KG1 (cell line): ENCODE data around the gene C12orf43.
A peak's percentile ranks its signal among the peaks of the same experiment; 100 is the strongest.
"Not testable (repeated sequence)": the region's sequence is repeated elsewhere in the genome, so short reads cannot be mapped to it uniquely, and the experiment has no call there.

ENCODE experiments used
- DNase-seq: peaks from one replicate; lab custom pipeline; 2025; lab: John Stamatoyannopoulos, UW

Gene C12orf43

DNA sequence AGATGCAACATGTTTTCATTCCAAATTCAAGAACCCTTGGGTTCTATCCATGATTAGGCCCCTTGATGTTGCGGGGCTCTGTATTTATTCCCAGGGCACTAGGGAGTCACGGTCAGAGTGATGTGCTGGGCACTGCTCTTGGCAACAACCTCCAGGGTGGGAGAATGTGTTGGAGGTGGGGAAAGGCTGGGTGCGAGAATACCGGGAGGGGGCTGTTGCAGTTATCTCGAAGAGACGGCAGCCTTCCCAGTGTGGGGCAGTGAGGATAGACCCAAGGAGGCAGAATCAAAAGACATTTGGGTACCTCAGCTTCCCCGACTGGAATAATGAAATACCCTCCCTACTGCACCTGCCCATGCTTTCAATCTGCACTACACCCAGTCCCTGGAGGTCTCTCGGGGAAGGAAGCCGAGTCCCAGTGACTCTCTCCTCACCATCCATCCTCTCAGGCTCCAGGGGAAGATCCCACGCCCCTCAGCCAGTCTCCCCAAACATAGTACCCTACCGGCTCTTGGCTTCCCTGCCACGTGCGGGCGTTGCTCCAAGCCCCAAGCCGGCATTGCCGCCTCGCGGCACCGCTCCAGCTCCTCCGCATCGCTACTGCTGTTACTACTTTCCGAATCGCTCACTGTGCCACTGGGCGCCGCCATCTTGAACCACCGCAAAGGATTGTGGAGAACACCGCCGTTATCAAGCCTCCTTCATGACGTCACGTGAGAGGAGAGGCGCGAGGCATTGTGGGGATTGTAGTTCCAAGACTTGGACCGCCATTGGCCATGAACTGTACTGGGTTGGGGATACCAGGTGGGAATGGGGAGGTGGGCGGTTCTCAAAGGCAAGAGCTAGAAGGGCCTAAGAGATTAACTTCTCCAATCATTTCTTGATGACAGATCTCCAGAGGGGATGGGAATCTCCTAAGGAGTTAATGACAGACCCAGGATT, at the start of gene C12orf43:
TSS of gene C12orf43 (minus strand) at position 663 of the 942 bp plus-strand sequence. CDS start at position 650, 13 bp downstream.
- peak; percentile 95 for DNase-seq

DNA sequence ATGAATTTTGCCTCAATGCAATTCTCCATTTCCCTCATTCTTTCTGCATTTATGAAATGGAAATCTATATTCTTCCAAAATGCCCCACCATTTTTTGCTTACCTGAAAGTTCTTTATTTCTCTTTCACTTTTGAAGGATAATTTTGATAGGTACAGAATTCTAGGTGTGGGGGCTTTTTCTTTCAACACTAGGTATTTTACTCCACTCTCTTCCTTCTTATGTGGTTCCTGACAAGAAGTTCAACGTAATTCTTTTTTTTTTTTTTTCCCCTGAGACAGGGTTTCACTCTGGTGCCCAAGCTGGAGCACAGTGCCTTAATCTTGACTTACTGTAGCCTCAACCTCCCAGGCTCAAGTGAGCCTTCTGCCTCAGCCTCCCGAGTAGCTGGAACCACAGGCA, 49.1 kb upstream of the C12orf43 start:
- no peak for DNase-seq

- DNase-seq, result not testable (repeated sequence)
Measured at GRCh38 chr12:121064586-121064985, 48.3 kb upstream of the C12orf43 start.

DNA sequence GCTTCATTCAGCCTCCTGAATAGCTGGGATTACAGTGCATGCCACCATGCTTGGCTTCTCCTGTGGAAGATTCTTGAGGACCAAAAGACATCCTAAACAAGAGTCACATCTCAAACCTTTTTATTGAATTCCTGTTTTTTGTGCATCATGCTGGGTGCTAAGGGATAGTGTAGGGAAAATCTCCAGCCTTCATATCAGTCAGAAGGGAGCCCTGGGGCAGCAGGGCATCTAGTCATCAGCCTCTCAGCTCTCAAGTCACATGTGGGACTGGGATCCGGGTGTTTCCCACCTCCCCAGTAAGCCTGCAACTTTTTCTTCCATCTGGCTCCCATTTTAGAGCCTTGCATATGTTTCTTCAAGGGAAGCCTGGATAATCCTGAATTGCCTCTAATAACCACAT, 47.8 kb upstream of the C12orf43 start:
- no peak for DNase-seq

- DNase-seq, result no peak
Measured at GRCh38 chr12:121062391-121063045, 46.2 kb upstream of the C12orf43 start.

GRCh38 chr12:121061831-121062230, 45.5 kb upstream of the C12orf43 start:
- DNase-seq, result no peak

GRCh38 chr12:121060149-121061001, 44.1 kb upstream of the C12orf43 start:
- DNase-seq, result peak; percentile 60

GRCh38 chr12:121059031-121059898, 43.0 kb upstream of the C12orf43 start:
- DNase-seq, result no peak

DNA sequence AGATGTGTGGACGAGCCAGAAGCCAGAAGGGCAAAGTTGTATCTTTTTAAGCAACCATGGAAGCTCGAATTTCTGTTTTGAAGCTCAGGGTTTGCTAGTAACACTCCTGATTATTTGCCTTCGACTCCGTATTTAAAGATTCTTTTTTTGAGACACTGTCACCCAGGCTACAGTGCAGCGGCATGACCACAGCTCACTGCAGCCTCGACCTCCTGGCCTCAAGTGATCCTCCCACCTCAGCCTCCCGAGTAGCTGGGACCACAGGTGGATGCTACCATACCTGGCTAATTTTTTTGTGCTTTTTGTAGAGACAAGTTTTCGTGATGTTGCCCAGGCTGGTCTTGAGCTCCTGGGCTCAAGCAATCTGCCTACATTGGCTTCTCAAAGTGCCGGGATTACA, 41.5 kb upstream of the C12orf43 start:
- DNase-seq, result no peak

DNA sequence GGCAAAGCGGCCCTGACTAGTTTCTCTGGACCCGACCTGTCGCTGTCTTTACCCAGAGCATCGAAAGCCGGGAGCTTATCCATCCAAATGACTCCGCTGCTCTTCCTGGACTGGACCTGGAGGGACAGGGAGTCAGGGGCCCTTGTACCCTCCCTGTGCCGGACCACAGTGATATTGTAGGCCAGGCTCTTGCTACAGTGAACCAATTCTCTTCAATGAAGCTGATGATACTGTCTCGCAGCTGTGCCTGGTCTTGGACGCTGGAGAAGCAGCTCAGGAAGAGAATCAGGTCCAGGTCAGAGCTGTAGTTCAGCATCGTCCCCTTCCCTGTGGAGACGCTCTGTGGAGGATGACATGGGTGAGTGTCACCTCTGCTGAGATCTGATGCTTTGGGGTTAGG, 37.4 kb upstream of the C12orf43 start:
- no peak for DNase-seq

- no peak for DNase-seq
Measured at GRCh38 chr12:121050725-121051124, 34.4 kb upstream of the C12orf43 start.

DNA sequence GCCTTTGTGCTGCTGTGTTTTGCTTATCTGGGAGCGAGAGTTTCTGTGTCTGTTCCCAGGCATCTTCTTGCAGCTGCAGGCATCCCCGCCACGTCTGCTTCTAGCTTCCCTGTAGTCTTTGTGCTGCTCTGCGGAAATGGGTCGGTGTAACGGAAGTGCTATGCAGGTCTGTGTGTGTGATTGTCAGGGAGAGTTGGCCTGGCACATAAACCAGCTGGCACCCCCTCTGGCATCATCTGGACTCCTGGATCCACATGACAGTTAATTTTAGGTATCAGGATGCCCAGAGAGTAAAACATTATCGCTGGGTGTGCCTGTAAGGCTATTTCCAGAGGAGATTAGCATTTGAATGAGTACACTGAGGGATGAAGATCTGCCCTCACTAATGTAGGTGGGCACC, 32.2 kb upstream of the C12orf43 start:
- no peak for DNase-seq

- DNase-seq, result not testable (repeated sequence)
Measured at GRCh38 chr12:121047400-121047799, 31.1 kb upstream of the C12orf43 start.

DNA sequence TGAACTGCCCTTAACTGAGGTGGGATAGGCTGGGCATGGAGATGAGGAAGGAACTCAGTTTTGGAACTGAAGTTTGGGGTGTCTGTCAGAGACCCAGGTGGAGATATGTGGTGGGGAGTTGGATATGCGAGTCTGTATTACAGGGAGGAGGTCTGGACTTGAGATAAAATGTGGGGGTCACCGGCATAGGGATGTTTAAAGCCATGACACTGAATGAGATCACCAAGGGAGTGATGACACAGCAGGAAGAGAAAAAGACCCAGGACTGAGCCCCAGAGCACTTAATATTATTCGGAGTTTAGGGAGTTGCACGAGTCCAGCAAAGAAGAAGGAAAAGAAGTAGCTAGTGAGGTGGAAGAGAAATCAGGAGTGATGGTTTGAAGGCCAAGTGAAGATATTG, 26.8 kb upstream of the C12orf43 start:
- DNase-seq, result no peak

DNA sequence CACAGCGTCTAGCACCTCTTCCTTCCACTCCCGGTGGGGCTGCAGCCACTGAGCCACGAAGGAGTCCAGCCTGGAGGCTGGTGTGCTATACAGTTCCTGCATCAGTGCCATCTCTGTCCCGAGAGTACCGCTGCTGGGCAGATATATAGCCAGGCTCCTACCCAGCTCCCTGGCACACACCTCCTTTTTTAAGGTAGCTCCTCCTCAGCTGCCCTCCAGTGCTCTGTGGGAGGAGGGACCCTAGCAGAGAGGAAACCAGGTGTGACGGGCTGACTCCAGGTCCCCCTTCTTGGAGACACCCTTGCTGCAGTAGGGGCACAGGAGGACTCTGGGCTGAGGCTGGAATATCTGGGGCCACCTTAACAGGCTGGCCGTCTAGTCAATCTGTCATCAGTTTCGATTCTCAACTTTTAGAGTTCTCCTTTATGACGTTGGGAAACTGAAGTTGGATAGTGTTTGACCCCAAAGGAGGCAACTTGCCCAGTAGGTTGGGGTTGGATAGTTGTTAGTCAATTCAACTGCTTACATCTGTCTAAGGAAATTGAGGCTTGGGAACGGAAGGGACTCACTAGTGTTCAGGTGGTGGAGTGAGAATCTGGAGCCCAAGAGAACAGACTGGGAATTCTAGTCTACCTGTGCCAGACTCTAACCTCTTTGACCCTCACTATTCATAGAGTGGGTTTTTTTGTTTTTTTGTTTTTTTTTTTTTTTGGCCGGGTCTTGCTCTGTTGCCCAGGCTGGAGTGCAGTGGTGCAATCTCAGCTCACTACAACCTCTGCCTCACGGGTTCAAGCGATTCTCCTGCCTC, 22.8 kb upstream of the C12orf43 start, which contains the start of gene OASL:
TSS of gene OASL (minus strand) at position 386 of the 808 bp plus-strand sequence. CDS start at position 111, 275 bp downstream.
- no peak for DNase-seq

DNA sequence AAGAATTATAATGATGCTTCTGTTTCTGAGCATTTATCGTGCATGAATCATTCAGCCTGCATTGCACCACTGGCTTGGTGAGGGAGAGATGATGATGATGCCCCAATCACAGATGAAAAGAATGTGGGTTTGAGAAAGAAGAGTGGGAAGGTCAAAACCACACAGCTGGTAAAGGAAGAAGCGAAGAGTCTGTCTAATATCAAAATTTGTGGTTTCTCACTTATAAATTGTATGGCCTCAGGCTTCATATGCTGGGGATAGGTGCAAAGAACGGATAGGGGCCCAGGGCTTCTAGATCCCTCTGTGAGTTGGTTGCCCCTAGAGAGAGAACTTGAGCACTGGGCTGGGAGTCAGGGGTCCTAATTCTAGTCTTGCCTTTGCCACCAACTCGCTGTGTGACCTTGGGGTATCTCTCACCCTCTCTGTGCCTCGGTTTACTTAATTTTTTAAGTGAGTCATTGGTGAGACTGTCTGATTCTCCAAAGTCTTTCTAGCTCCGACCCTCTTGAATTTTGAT, 20.6 kb upstream of the C12orf43 start:
- DNase-seq, result no peak

DNA sequence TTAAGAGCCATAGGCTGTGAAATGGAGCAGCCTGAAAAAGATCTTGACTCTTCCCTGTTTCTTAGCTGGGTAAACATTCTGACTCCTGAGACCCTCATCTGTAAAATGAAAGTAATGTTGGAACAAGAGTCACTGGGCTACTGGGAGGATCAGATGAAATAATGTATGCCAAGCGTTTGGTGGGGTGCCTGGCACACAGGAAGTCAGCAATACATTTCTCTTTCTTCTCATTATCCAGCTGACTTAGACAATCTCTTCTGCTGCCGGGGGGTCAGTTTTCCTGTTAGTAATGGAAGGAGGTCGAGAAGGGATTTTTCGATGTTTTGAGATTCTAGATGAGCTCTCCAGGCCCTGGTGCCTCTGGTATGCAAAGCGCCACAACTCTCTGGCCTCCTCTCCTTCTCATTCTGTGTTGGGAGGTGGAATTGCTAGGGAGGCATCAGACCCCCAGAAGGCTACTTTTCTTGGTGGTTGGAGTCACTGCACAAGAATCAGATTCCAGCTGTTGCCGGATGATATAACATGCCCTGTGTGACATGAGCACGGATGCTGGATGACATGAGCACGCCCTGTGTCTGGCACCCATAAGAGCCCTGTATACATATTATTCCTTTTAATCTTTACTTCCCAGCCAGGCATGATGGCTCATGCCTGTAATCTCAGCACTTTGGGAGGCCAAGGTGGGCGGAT, 18.5 kb upstream of the C12orf43 start:
- DNase-seq, result no peak

DNA sequence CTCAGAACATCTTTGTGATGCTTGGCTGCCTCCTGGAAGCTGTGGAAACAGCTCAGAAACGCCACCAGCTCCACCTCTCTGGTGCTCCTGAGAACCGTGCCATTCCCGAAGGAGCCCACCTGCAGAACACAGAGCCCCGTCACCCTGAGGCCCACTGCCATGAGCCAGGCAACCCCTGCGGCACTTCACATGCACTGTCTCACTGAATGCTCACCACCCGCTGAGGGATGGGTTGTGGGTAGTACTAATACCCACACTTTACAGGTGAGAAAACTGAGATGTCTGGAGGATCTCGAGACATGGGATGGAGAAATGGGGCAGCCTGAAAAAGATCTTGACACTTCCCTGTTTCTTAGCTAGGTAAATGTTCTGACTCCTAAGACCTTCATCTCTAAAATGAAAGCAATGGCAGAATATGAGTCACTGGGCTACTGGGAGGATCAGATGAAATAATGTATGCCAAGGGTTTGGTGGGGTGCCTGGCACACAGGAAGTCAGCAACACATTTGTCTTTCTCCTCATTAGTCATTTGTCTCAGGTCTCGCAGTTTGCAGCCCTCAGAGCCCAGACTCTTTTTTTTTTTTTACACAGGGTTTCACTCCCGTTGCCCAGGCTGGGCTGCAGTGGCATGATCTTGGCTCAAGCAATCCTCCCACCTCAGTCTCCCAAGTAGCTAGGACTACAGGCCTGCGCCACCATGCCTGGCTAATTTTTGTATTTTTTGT, 17.5 kb upstream of the C12orf43 start:
- DNase-seq, result no peak
